Suprapubic skin (tissue), 4 donors: ENCODE data around the gene NUP43.

Experiments
- CTCF ChIP-seq, 2 donors: fragments of 200-600 bp in 1 of 2; fragments of 450-650 bp in 1 of 2; sonication (generic) in 1 of 2; IDR thresholded peaks; one replicate each; pipeline ENCODE4 v1.5.1; 2016 to 2019; ENCODE audit warnings: antibody characterized with exemption in 2 of 2, mild to moderate bottlenecking in 1 of 2, moderate library complexity in 1 of 2
- POLR2A ChIP-seq, 2 donors: fragments of 450-650 bp; IDR thresholded peaks; one replicate each; pipeline ENCODE4 v1.6.1; 2017; ENCODE audit warnings: antibody characterized with exemption in 2 of 2, mild to moderate bottlenecking in 2 of 2, moderate library complexity in 2 of 2
- POLR2AphosphoS5 ChIP-seq, 3 donors: sonication (generic); formaldehyde crosslinking; IDR thresholded peaks; one replicate each; pipeline ENCODE4 v1.6.1; 2017; ENCODE audit warnings: antibody characterized with exemption in 3 of 3

GRCh38 chr6:149756261-149756636 is 9.9 kb upstream of the NUP43 start:
- TF ChIP-seq POLR2A (IDR thresholded peaks at IDR 0.05) (no peak), POLR2AphosphoS5 (IDR thresholded peaks at IDR 0.05) (no peak), CTCF (IDR thresholded peaks at IDR 0.05) (no peak)
